H1 (cell line): ENCODE results near the gene LIMS1. TPM values are rescaled to one million over a fixed set of nuclear protein-coding genes. Genes with fewer than 3 reads are reported as not detected.

Source experiments
- CTCF ChIA-PET: fragments of 300-600 bp; sonication (Branson Sonifier 250); formaldehyde crosslinking; loops from one replicate; lab custom pipeline; 2021; ENCODE audit not compliant: partially characterized antibody; lab: Charles Lee
- POLR2A ChIA-PET: fragments of 300-600 bp; sonication (Branson Sonifier 250); formaldehyde crosslinking; loops from one replicate; lab custom pipeline; 2021; ENCODE audit warnings: inconsistent platforms; ENCODE audit not compliant: partially characterized antibody; lab: Charles Lee
- DNase-seq, 2 experiments: peaks; one replicate each; pipeline versions ENCODE4 v3.0.0 to v3.0.0-alpha.2; 2010 to 2022; ENCODE audit warnings: low spot score in 2 of 2, low read depth in 1 of 2, mixed read lengths in 1 of 2
- FAIRE-seq: peaks from 2 replicates; lab custom pipeline; 2011; peaks lifted over from hg19 to GRCh38; lab: Jason Lieb, UNC
- H2AFZ ChIP-seq: 2 replicates; pipeline ENCODE4 v1.8.1; 2012; ENCODE audit warnings: low read length, inconsistent platforms
- H2AK5ac ChIP-seq: 2 replicates; pipeline ENCODE4 v1.6.1; 2013; ENCODE audit warnings: low read depth, low read length
- H2BK120ac ChIP-seq: replicated peaks from 2 replicates; pipeline ENCODE3; 2013; ENCODE audit warnings: low read depth, low read length, inconsistent platforms
- H2BK12ac ChIP-seq: 2 replicates; pipeline ENCODE4 v1.6.1; 2013; ENCODE audit warnings: low read depth, low read length
- H2BK15ac ChIP-seq: 2 replicates; pipeline ENCODE4 v1.6.1; 2013; ENCODE audit warnings: low read length
- H2BK20ac ChIP-seq: 2 replicates; pipeline ENCODE4 v1.6.1; 2013; ENCODE audit warnings: low read length
- H2BK5ac ChIP-seq: 2 replicates; pipeline ENCODE4 v1.6.1; 2013; ENCODE audit warnings: low read depth, low read length
- H3K14ac ChIP-seq: 2 replicates; pipeline ENCODE4 v1.6.1; 2013; ENCODE audit warnings: inconsistent platforms; ENCODE audit not compliant: insufficient read length
- H3K18ac ChIP-seq: 2 replicates; pipeline ENCODE4 v1.6.1; 2013; ENCODE audit warnings: low read length; ENCODE audit errors: extremely low read depth
- H3K23ac ChIP-seq: 2 replicates; pipeline ENCODE4 v1.6.1; 2013; ENCODE audit warnings: inconsistent platforms; ENCODE audit not compliant: insufficient read length
- H3K23me2 ChIP-seq: 2 replicates; pipeline ENCODE4 v1.6.1; 2013; ENCODE audit warnings: low read depth, low read length
- H3K27ac ChIP-seq: 2 replicates; pipeline ENCODE4 v1.6.1; 2011; ENCODE audit warnings: low read depth, low read length, inconsistent platforms
- H3K27me3 ChIP-seq, 4 experiments: replicated peaks in 1 of 4; 1 replicate in 1 of 4; 2 replicates in 3 of 4; pipeline versions ENCODE4 v1.6.1 to v1.8.1; 2011 to 2013; ENCODE audit warnings: low read length in 3 of 4, mild to moderate bottlenecking in 3 of 4, inconsistent platforms in 2 of 4, mixed read lengths in 2 of 4, moderate library complexity in 1 of 4; ENCODE audit not compliant: control insufficient read depth in 3 of 4, insufficient read depth in 3 of 4; ENCODE audit errors: extremely low read depth in 1 of 4
- H3K36me3 ChIP-seq, 4 experiments: 2 replicates each; pipeline versions ENCODE4 v1.6.1 to v1.8.1; 2011 to 2013; ENCODE audit warnings: mild to moderate bottlenecking in 4 of 4, low read length in 3 of 4, moderate library complexity in 2 of 4, control low read depth in 1 of 4, inconsistent platforms in 1 of 4; ENCODE audit not compliant: insufficient read depth in 4 of 4, control insufficient read depth in 2 of 4
- H3K4ac ChIP-seq: replicated peaks from 2 replicates; pipeline ENCODE3; 2013; ENCODE audit warnings: low read length, low read depth, mixed read lengths, inconsistent platforms; ENCODE audit not compliant: insufficient read length
- H3K4me1 ChIP-seq, 4 experiments: replicated peaks in 1 of 4; 1 replicate in 1 of 4; 2 replicates in 3 of 4; pipeline versions ENCODE4 v1.6.1 to v1.8.1; 2011 to 2013; ENCODE audit warnings: low read length in 3 of 4, inconsistent platforms in 2 of 4, mixed read lengths in 1 of 4; ENCODE audit not compliant: insufficient read depth in 4 of 4, control insufficient read depth in 3 of 4
- H3K4me2 ChIP-seq, 2 experiments: 2 replicates each; pipeline versions ENCODE4 v1.6.1 to v1.8.1; 2011 to 2013; ENCODE audit warnings: low read depth in 2 of 2, low read length in 2 of 2, control low read depth in 1 of 2, inconsistent platforms in 1 of 2, mild to moderate bottlenecking in 1 of 2; ENCODE audit not compliant: insufficient read depth in 1 of 2
- H3K4me3 ChIP-seq, 4 experiments: fragments of 200-600, 300-600 bp in 1 of 4; sonication (generic), shearing (Covaris generic), sonication (Bioruptor Twin) in 1 of 4; 2 replicates each; pipeline versions ENCODE4 v1.5.1 to v1.8.1; 2011 to 2016; ENCODE audit warnings: low read length in 4 of 4, low read depth in 3 of 4, control low read depth in 2 of 4, inconsistent platforms in 2 of 4, mild to moderate bottlenecking in 2 of 4, mixed read lengths in 1 of 4, moderate library complexity in 1 of 4; ENCODE audit not compliant: insufficient read depth in 2 of 4; ENCODE audit errors: extremely low read depth in 1 of 4
- H3K56ac ChIP-seq: replicated peaks from 2 replicates; pipeline ENCODE3; 2013; ENCODE audit warnings: low read depth, mild to moderate bottlenecking, mixed read lengths, low read length, inconsistent platforms; ENCODE audit not compliant: insufficient read length
- H3K79me1 ChIP-seq: 2 replicates; pipeline ENCODE4 v1.6.1; 2013; ENCODE audit warnings: low read depth, low read length, control low read depth
- H3K79me2 ChIP-seq, 2 experiments: 2 replicates each; pipeline versions ENCODE4 v1.6.1 to v1.8.1; 2012 to 2013; ENCODE audit warnings: low read length in 2 of 2, mild to moderate bottlenecking in 2 of 2, inconsistent platforms in 1 of 2; ENCODE audit not compliant: insufficient read depth in 2 of 2, control insufficient read depth in 1 of 2
- H3K9ac ChIP-seq, 4 experiments: replicated peaks in 1 of 4; 1 replicate in 1 of 4; 2 replicates in 3 of 4; pipeline versions ENCODE4 v1.6.1 to v1.8.1; 2011 to 2013; ENCODE audit warnings: low read depth in 3 of 4, low read length in 3 of 4, control low read depth in 2 of 4, mild to moderate bottlenecking in 2 of 4, moderate library complexity in 2 of 4, inconsistent platforms in 1 of 4; ENCODE audit errors: extremely low read depth in 1 of 4
- H3K9me3 ChIP-seq, 2 experiments: 2 replicates each; pipeline versions ENCODE4 v1.6.1 to v1.8.1; 2012 to 2013; ENCODE audit warnings: mild to moderate bottlenecking in 2 of 2, moderate library complexity in 2 of 2, control low read depth in 1 of 2, inconsistent platforms in 1 of 2, low read depth in 1 of 2, low read length in 1 of 2, mixed read lengths in 1 of 2; ENCODE audit not compliant: insufficient read depth in 2 of 2
- H4K20me1 ChIP-seq, 2 experiments: replicated peaks in 1 of 2; 2 replicates each; pipeline versions ENCODE3 to v1.8.1; 2011 to 2013; ENCODE audit warnings: inconsistent platforms in 2 of 2, low read length in 2 of 2, mild to moderate bottlenecking in 1 of 2; ENCODE audit not compliant: insufficient read depth in 2 of 2, control insufficient read depth in 1 of 2
- H4K5ac ChIP-seq: 2 replicates; pipeline ENCODE4 v1.6.1; 2013; ENCODE audit warnings: low read length, low read depth, mixed read lengths, inconsistent platforms; ENCODE audit not compliant: insufficient read length
- H4K8ac ChIP-seq: 2 replicates; pipeline ENCODE4 v1.8.0; 2013; ENCODE audit warnings: mild to moderate bottlenecking, moderate library complexity, low read length, inconsistent platforms; ENCODE audit not compliant: insufficient read depth; ENCODE audit errors: extremely low read depth
- H4K91ac ChIP-seq: replicated peaks from 2 replicates; pipeline ENCODE3; 2013; ENCODE audit warnings: low read length, mixed read lengths, inconsistent platforms; ENCODE audit not compliant: insufficient read length
- BACH1 ChIP-seq: IDR thresholded peaks from 2 replicates; pipeline ENCODE4 v1.6.1; 2012; ENCODE audit warnings: low read length, improper control_type of control experiment
- BRCA1 ChIP-seq: IDR thresholded peaks from 2 replicates; pipeline ENCODE4 v1.6.1; 2012; ENCODE audit warnings: low read depth, low read length, improper control_type of control experiment
- CHD2 ChIP-seq: IDR thresholded peaks from 2 replicates; pipeline ENCODE4 v1.6.1; 2012; ENCODE audit warnings: low read length, improper control_type of control experiment
- CREB1 ChIP-seq: IDR thresholded peaks from 2 replicates; pipeline ENCODE4 v1.6.1; 2012; ENCODE audit warnings: inconsistent platforms
- CTBP2 ChIP-seq: IDR thresholded peaks from 2 replicates; pipeline ENCODE4 v1.7.0; 2011; ENCODE audit warnings: borderline replicate concordance, mild to moderate bottlenecking, moderate library complexity, mixed read lengths, low read length; ENCODE audit not compliant: insufficient read depth, insufficient read length
- KDM4A ChIP-seq: IDR thresholded peaks from one replicate; pipeline ENCODE4 v1.7.1; 2012; ENCODE audit warnings: low read depth, mild to moderate bottlenecking, moderate library complexity, low read length, inconsistent platforms; ENCODE audit not compliant: severe bottlenecking
- KDM5A ChIP-seq: fragments of 200-600 bp; IDR thresholded peaks from 2 replicates; pipeline ENCODE4 v1.7.1; 2012; ENCODE audit warnings: mild to moderate bottlenecking, low read length, inconsistent platforms, mixed read lengths
- NANOG ChIP-seq: IDR thresholded peaks from 2 replicates; pipeline ENCODE4 v1.6.1; 2011; ENCODE audit warnings: low read length, low read depth, mild to moderate bottlenecking, inconsistent platforms; ENCODE audit not compliant: insufficient read depth, poor library complexity, severe bottlenecking
- SIRT6 ChIP-seq: IDR thresholded peaks from one replicate; pipeline ENCODE4 v1.7.1; 2012; ENCODE audit warnings: low read length, inconsistent platforms
- SP1 ChIP-seq: IDR thresholded peaks from 2 replicates; pipeline ENCODE4 v1.6.1; 2011; ENCODE audit warnings: low read depth, low read length
- USF2 ChIP-seq: IDR thresholded peaks from 2 replicates; pipeline ENCODE4 v1.6.1; 2011; ENCODE audit warnings: low read length, improper control_type of control experiment
- ZNF274 ChIP-seq: IDR thresholded peaks from 2 replicates; pipeline ENCODE4 v1.7.0; 2012; ENCODE audit warnings: low read length, borderline replicate concordance; ENCODE audit errors: extremely low read depth
- WGBS, 2 experiments: shearing (Covaris generic) in 1 of 2; methylation state at CpG; one replicate each; pipeline versions ENCODE4 v1.1.6 to v1.1.7; 2013 to 2015; ENCODE audit warnings: low lambda C conversion rate in 2 of 2, mixed read lengths in 2 of 2, inconsistent platforms in 1 of 2, low coverage in 1 of 2, missing lambda C conversion rate in 1 of 2; ENCODE audit not compliant: insufficient replicate concordance in 2 of 2, insufficient coverage in 1 of 2, insufficient read length in 1 of 2; ENCODE audit errors: extremely low coverage in 1 of 2, missing lambda C conversion rate in 1 of 2; 5-methylcytosine and 5-hydroxymethylcytosine counted together
- polyA plus RNA-seq, 7 experiments: library from polyadenylated mRNA; depleted of rRNA in 3 of 7; stranded (reverse) in 5 of 7; unstranded in 2 of 7; fragments of >200 nt in 5 of 7; fragments of 200-250 nt in 2 of 7; gene quantifications; 1 replicate in 5 of 7; 2 replicates in 1 of 7; 4 replicates in 1 of 7; pipeline versions ENCODE4 v1.2.1 to v1.2.3, GENCODE V29; 2011 to 2013; ENCODE audit warnings: missing spikeins in 2 of 7, mixed read lengths in 2 of 7
- total RNA-seq: library from RNA; stranded (reverse); fragmentation: NEBNext Ultra II Directional; extraction: Animal tissue kit (Norgen Biotek cat#: 25700); gene quantifications from 2 replicates; pipeline ENCODE4 v1.2.1, GENCODE V29; 2021
- TF ChIP-seq, protein P1 (sequence below): IDR thresholded peaks from 2 replicates; pipeline ENCODE4 v1.6.1; 2011; ENCODE audit warnings: low read depth, mild to moderate bottlenecking, low read length; ENCODE audit not compliant: insufficient read depth

Gene LIMS1
- total and polyA plus RNA-seq, 2 of the 8 experiments (the other 6 are each of a cell fraction or from before 2014, with no cell fraction given) = 24.1 to 36.7 TPM

GRCh38 chr2:108586116-108586515 is 51.8 kb downstream of the LIMS1 start:
- H3K23me2 ChIP-seq = no peaks in the 10 kb centered on the region
- H3K14ac ChIP-seq = no peak overlapping the region
- no peaks in the 10 kb centered on the region for H3K9me3 ChIP-seq
- H3K27ac ChIP-seq = no peak overlapping the region
- H2BK120ac ChIP-seq = no peak overlapping the region
- H4K91ac ChIP-seq = no peak overlapping the region
- H3K23ac ChIP-seq = no peak overlapping the region
- H2BK12ac ChIP-seq = 0 out of 2 replicates have a peak overlapping the region, but pooled peaks have one; percentile 31
- H2AFZ ChIP-seq = no peak overlapping the region
- ChIA-PET POLR2A (interaction anchor here (1.2 kb wide), 1 partner anchor 51 kb away, joined by 3 read pairs; the partner anchor contains the start of gene LIMS1), CTCF (interaction anchor here (1.3 to 5.1 kb wide), 6 partner anchors 11 to 392 kb away, joined by 3 to 54 read pairs (median 7); no protein-coding TSS in a partner anchor)
- H3K56ac ChIP-seq = no peak overlapping the region
- no peaks in the 10 kb centered on the region for H4K20me1 ChIP-seq
- no peak overlapping the region for H3K18ac ChIP-seq
- H2AK5ac ChIP-seq = no peak overlapping the region
- no peak overlapping the region for H4K8ac ChIP-seq
- H3K27me3 ChIP-seq = no peaks in the 10 kb centered on the region
- no peak overlapping the region for H2BK5ac ChIP-seq
- H4K5ac ChIP-seq = no peak overlapping the region
- H3K4me3 ChIP-seq = no peak overlapping the region
- no peak for FAIRE-seq
- peaks cover 0 to 21% of the 10 kb centered on the region in 2 experiments; a peak in 2 of 4 replicates for H3K79me2 ChIP-seq
- H3K4me2 ChIP-seq = 0 out of 4 replicates have a peak overlapping the region, but pooled peaks of 1 of the 2 experiments have one; percentile 13
- peaks cover 3% of the 10 kb centered on the region; the same call in 1 of the 2 replicates for H3K79me1 ChIP-seq
- peaks cover 0 to 4% (median 3%) of the 10 kb centered on the region in 4 experiments; a peak in 4 of 7 replicates for H3K4me1 ChIP-seq
- no peak overlapping the region for H2BK20ac ChIP-seq
- H3K4ac ChIP-seq = no peak overlapping the region
- H3K9ac ChIP-seq = no peak overlapping the region
- 92% methylated on average over 7 of the region's 7 CpGs; no CpG with 5 or more reads in 1 of the 2 experiments for WGBS, 2 experiments
- no peak overlapping the region for H2BK15ac ChIP-seq
- TF ChIP-seq CHD2 (no peak), NANOG (no peak), KDM4A (no peak), SP1 (no peak), KDM5A (no peak), ZNF274 (no peak), SIRT6 (no peak), CTBP2 (no peak), USF2 (no peak), CREB1 (no peak), BRCA1 (no peak), BACH1 (no peak)
- TF ChIP-seq, protein P1, sequence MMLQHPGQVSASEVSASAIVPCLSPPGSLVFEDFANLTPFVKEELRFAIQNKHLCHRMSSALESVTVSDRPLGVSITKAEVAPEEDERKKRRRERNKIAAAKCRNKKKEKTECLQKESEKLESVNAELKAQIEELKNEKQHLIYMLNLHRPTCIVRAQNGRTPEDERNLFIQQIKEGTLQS = no peak
- DNase-seq = no peak
- H3K36me3 ChIP-seq = no peaks in the 10 kb centered on the region
